Lower lobe of right lung (tissue), 2 donors: ENCODE results near the gene MAK. TPM values are rescaled to one million over a fixed set of nuclear protein-coding genes. Genes with fewer than 3 reads are reported as not detected.
A peak's percentile ranks its signal among the peaks of the same experiment; 100 is the strongest.
"Not testable (repeated sequence)": the region's sequence is repeated elsewhere in the genome, so short reads cannot be mapped to it uniquely, and the experiment has no call there.

Experiments used
- ATAC-seq, 2 donors: fragments of 200-7000 bp; cut with Tn5 transposase; one replicate each; pipeline ENCODE4 v1.9.1; 2020 to 2022; ENCODE audit warnings: mild to moderate bottlenecking in 2 of 2, moderate library complexity in 2 of 2
- DNase-seq: peaks from one replicate; pipeline ENCODE4 v3.0.0-alpha.2; 2020
- H3K27ac ChIP-seq: fragments of 200-600 bp; one replicate; pipeline ENCODE4 v1.8.0; 2022
- H3K27me3 ChIP-seq: fragments of 200-600 bp; one replicate; pipeline ENCODE4 v1.8.0; 2022; ENCODE audit warnings: low read depth
- H3K36me3 ChIP-seq: fragments of 200-600 bp; one replicate; pipeline ENCODE4 v1.8.0; 2022; ENCODE audit warnings: mild to moderate bottlenecking
- H3K4me1 ChIP-seq: fragments of 200-600 bp; one replicate; pipeline ENCODE4 v1.8.0; 2022
- H3K4me3 ChIP-seq: fragments of 200-600 bp; one replicate; pipeline ENCODE4 v1.8.0; 2022; ENCODE audit warnings: mild to moderate bottlenecking
- H3K9me3 ChIP-seq: fragments of 200-600 bp; one replicate; pipeline ENCODE4 v1.8.0; 2022
- CTCF ChIP-seq: fragments of 200-600 bp; IDR thresholded peaks from one replicate; pipeline ENCODE4 v1.8.0; 2022; ENCODE audit warnings: antibody characterized with exemption, mild to moderate bottlenecking
- intact Hi-C: fragments of 100-400 bp; cut with DNase I; formaldehyde crosslinking; loops from one replicate; pipeline ENCODE4 v1.11.0; 2022
- long read RNA-seq: library from polyadenylated mRNA; unstranded; transcript quantifications from one replicate; pipeline ENCODE4 v2.0.0, GENCODE V29; 2021
- total RNA-seq: library from RNA; stranded (reverse); fragmentation: NEBNext Ultra II Directional; extraction: Animal tissue kit (Norgen Biotek cat#: 25700); gene quantifications from one replicate; pipeline ENCODE4 v1.2.1, GENCODE V29; 2021
- donor health status: DM: no; HTN: yes; CAD: no; lungs with severe emphysema.

MAK gene
- 1.3 TPM for total RNA-seq
- long read RNA-seq, partial matches to known transcripts = 2 of 18 reads
- long read RNA-seq, other reads (novel, unspliced or antisense) = 16 of 18 reads

- Histone ChIP-seq H3K4me3 (peak within 1 kb of the TSS; percentile 76), H3K36me3 (no peaks in the 10 kb centered on the region), H3K4me1 (peaks cover 8% of the 10 kb centered on the region), H3K27me3 (peaks cover 6% of the 10 kb centered on the region), H3K27ac (peak within 1 kb of the TSS; percentile 86), H3K9me3 (no peaks in the 10 kb centered on the region)
- intact Hi-C loops = no loop called here
- ATAC-seq = peak; percentile 98
- peak; percentile 92 for DNase-seq
- no peak for TF ChIP-seq CTCF
These were observed at the start of gene MAK for GRCh38 chr6:10837995-10838793. Gene MAK, minus strand, starts transcription at chr6:10838539. Its CDS starts 7,891 bp downstream, at chr6:10830648.

- TF ChIP-seq CTCF = peak; percentile 33
- peak within 1 kb of the TSS; percentile 53 for H3K4me3 ChIP-seq
- H3K9me3 ChIP-seq = peaks cover 4% of the 10 kb centered on the region
- DNase-seq (no peak), ATAC-seq (peak; percentile 46 to 65)
- peak within 1 kb of the TSS; percentile 34 for H3K27ac ChIP-seq
- H3K36me3 ChIP-seq = no peaks in the 10 kb centered on the region
- H3K27me3 ChIP-seq = peaks cover 57% of the 10 kb centered on the region
- H3K4me1 ChIP-seq = peaks cover 15% of the 10 kb centered on the region
- intact Hi-C loops = no loop called here
These were observed 48.6 kb upstream of the MAK start, which contains the start of gene SYCP2L for GRCh38 chr6:10886691-10887502. Gene SYCP2L, plus strand, starts transcription at chr6:10887052. Its CDS starts 75 bp downstream, at chr6:10887127.

- Histone ChIP-seq H3K27me3 (peaks cover 61% of the 10 kb centered on the region), H3K4me3 (peak overlapping the region; percentile 53), H3K4me1 (peaks cover 15% of the 10 kb centered on the region)
- ATAC-seq, H3K27ac ChIP-seq, intact Hi-C loops, H3K36me3 ChIP-seq, DNase-seq, H3K9me3 ChIP-seq: not testable (repeated sequence)
These were observed 48.0 kb upstream of the MAK start for GRCh38 chr6:10886365-10886690.

- H3K27me3 ChIP-seq = peaks cover 69% of the 10 kb centered on the region
- peaks cover 15% of the 10 kb centered on the region for H3K4me1 ChIP-seq
- intact Hi-C loops = no loop called here
- H3K36me3 ChIP-seq = no peaks in the 10 kb centered on the region
- no peak overlapping the region for H3K4me3 ChIP-seq
- DNase-seq (no peak), ATAC-seq (no peak)
- no peak overlapping the region for H3K27ac ChIP-seq
- TF ChIP-seq CTCF = no peak
- H3K9me3 ChIP-seq = no peaks in the 10 kb centered on the region
These were observed 46.1 kb upstream of the MAK start for GRCh38 chr6:10884245-10884972.

- peaks cover 66% of the 10 kb centered on the region for H3K27me3 ChIP-seq
- no peaks in the 10 kb centered on the region for H3K9me3 ChIP-seq
- no peaks in the 10 kb centered on the region for H3K36me3 ChIP-seq
- no peak for DNase-seq
- intact Hi-C loops = no loop called here
- ATAC-seq = no peak
- peaks cover 15% of the 10 kb centered on the region for H3K4me1 ChIP-seq
- TF ChIP-seq CTCF = no peak
- H3K4me3 ChIP-seq = no peak overlapping the region
- no peak overlapping the region for H3K27ac ChIP-seq
These were observed 45.2 kb upstream of the MAK start for GRCh38 chr6:10883312-10884244.
